GM12878 (cell line): ENCODE results near the gene ZDHHC17. TPM values are rescaled to one million over a fixed set of nuclear protein-coding genes. Genes with fewer than 3 reads are reported as not detected.

Source experiments
- ATAC-seq: fragments of 200-7000 bp; cut with Tn5 transposase; 3 replicates; pipeline ENCODE4 v1.9.1; 2020; ENCODE audit warnings: mild to moderate bottlenecking, moderate library complexity
- BruUV-seq: library from RNA; stranded (reverse); fragments of 400-500 nt; replicated peaks from 2 replicates; lab custom pipeline; 2021; lab: Mats Ljungman, UMichigan
- CTCF ChIA-PET: fragments of 300-600 bp; sonication (Branson Sonifier 250); formaldehyde crosslinking; extraction: SDS; loops from one replicate; lab custom pipeline; 2021; ENCODE audit warnings: inconsistent platforms; lab: Yijun Ruan, JAX
- POLR2A ChIA-PET: fragments of 350-600 bp; formaldehyde crosslinking; extraction: SDS; loops from one replicate; lab custom pipeline; 2021; ENCODE audit warnings: inconsistent platforms; lab: Charles Lee
- RAD21 ChIA-PET: fragments of 300-600 bp; sonication (Branson Sonifier 250); formaldehyde crosslinking; loops from one replicate; lab custom pipeline; 2023; ENCODE audit warnings: antibody characterized with exemption; ENCODE audit not compliant: unreplicated experiment; lab: Charles Lee
- SMC1A ChIA-PET: fragments of 300-600 bp; sonication (Branson Sonifier 250); formaldehyde crosslinking; loops from one replicate; lab custom pipeline; 2023; ENCODE audit not compliant: unreplicated experiment, uncharacterized antibody; lab: Charles Lee
- DNase-seq: peaks from one replicate; pipeline ENCODE4 v3.0.0-alpha.2; 2011; ENCODE audit warnings: low read depth, low spot score
- FAIRE-seq: peaks from 3 replicates; lab custom pipeline; 2011; peaks lifted over from hg19 to GRCh38; lab: Jason Lieb, UNC
- H2AFZ ChIP-seq: 2 replicates; pipeline ENCODE4 v1.6.0; 2011; ENCODE audit warnings: low read depth, low read length, control low read depth; ENCODE audit not compliant: control insufficient read depth
- H3K27ac ChIP-seq: 2 replicates; pipeline ENCODE4 v1.5.1; 2011; ENCODE audit warnings: control low read depth; ENCODE audit not compliant: control insufficient read depth, insufficient read depth
- H3K27me3 ChIP-seq, 2 experiments: replicated peaks in 1 of 2; 2 replicates each; pipeline versions ENCODE4 v1.6.0 to v1.6.1; 2011; ENCODE audit warnings: low read length in 1 of 2; ENCODE audit not compliant: control insufficient read depth in 2 of 2, insufficient read depth in 2 of 2
- H3K36me3 ChIP-seq, 2 experiments: 2 replicates each; pipeline ENCODE4 v1.5.1; 2011; ENCODE audit warnings: low read length in 1 of 2; ENCODE audit not compliant: control insufficient read depth in 2 of 2, insufficient read depth in 2 of 2
- H3K4me1 ChIP-seq: 2 replicates; pipeline ENCODE4 v1.6.1; 2011; ENCODE audit warnings: mild to moderate bottlenecking, low read length, moderate library complexity, mixed read lengths; ENCODE audit not compliant: control insufficient read depth, insufficient read depth
- H3K4me2 ChIP-seq: 2 replicates; pipeline ENCODE4 v1.6.0; 2011; ENCODE audit warnings: control low read depth; ENCODE audit not compliant: control insufficient read depth, insufficient read depth
- H3K4me3 ChIP-seq: fragments of 200-600 bp; sonication (generic); 2 replicates; pipeline ENCODE4 v1.5.1; 2016
- H3K79me2 ChIP-seq: 2 replicates; pipeline ENCODE4 v1.6.0; 2011; ENCODE audit warnings: low read length; ENCODE audit not compliant: control insufficient read depth, insufficient read depth
- H3K9ac ChIP-seq: 2 replicates; pipeline ENCODE4 v1.8.0; 2011; ENCODE audit warnings: low read length, control low read depth, mixed read lengths; ENCODE audit not compliant: control insufficient read depth, insufficient read depth
- H3K9me3 ChIP-seq: replicated peaks from 3 replicates; pipeline ENCODE4 v1.5.1; 2011; ENCODE audit warnings: mild to moderate bottlenecking, low read length; ENCODE audit not compliant: control insufficient read depth, insufficient read depth
- H4K20me1 ChIP-seq: 2 replicates; pipeline ENCODE4 v1.6.0; 2011; ENCODE audit not compliant: control insufficient read depth, insufficient read depth
- NFIC ChIP-seq: IDR thresholded peaks from 2 replicates; pipeline ENCODE4 v1.6.1; 2012; ENCODE audit warnings: low read depth, mild to moderate bottlenecking, inconsistent platforms, low read length, moderate library complexity
- NFYB ChIP-seq: IDR thresholded peaks from 2 replicates; pipeline ENCODE4 v1.6.1; 2011; ENCODE audit warnings: low read depth, mild to moderate bottlenecking, low read length, improper control_type of control experiment, moderate library complexity; ENCODE audit not compliant: insufficient read depth
- NRF1 ChIP-seq: conservative IDR thresholded peaks from 2 replicates; pipeline ENCODE4 v1.6.1; 2011; ENCODE audit warnings: mild to moderate bottlenecking, low read depth, low read length, improper control_type of control experiment
- SKIL ChIP-seq: fragments of 450-650 bp; IDR thresholded peaks from 2 replicates; pipeline ENCODE4 v1.6.1; 2017; ENCODE audit warnings: mild to moderate bottlenecking, low read depth, inconsistent platforms; ENCODE audit not compliant: poor library complexity, severe bottlenecking
- ZNF622 ChIP-seq: fragments of 450-650 bp; IDR thresholded peaks from 2 replicates; pipeline ENCODE4 v1.6.1; 2017; ENCODE audit warnings: mild to moderate bottlenecking, inconsistent platforms
- WGBS: methylation state at CpG from one replicate; pipeline ENCODE4 v1.1.6; 2016; ENCODE audit warnings: low lambda C conversion rate; ENCODE audit not compliant: insufficient replicate concordance, insufficient coverage; ENCODE audit errors: missing lambda C conversion rate; 5-methylcytosine and 5-hydroxymethylcytosine counted together
- in situ Hi-C: fragments of 300-500 bp; cut with MboI; formaldehyde crosslinking; loops from 9 replicates; pipeline ENCODE4 v1.14.3; 2018; ENCODE audit warnings: mixed read lengths
- intact Hi-C: fragments of 100-400 bp; cut with micrococcal nuclease; formaldehyde crosslinking; loops from one replicate; pipeline ENCODE4 v1.14.2; 2022; ENCODE audit not compliant: unreplicated experiment
- polyA plus RNA-seq, 11 experiments: library from polyadenylated mRNA; depleted of rRNA in 4 of 11; unstranded in 6 of 11; stranded (reverse) in 5 of 11; fragments of >200 nt; fragmentation: Nextera tagmentation in 4 of 11; fragmentation: Illumina TruSeq in 1 of 11; extraction: Ambion mirVana in 4 of 11; extraction: Trizol in 1 of 11; gene quantifications; 1 replicate in 1 of 11; 2 replicates in 10 of 11; pipeline versions ENCODE4 v1.2.1 to v1.2.3, GENCODE V29; 2011 to 2016; ENCODE audit warnings: inconsistent platforms in 2 of 11, missing spikeins in 2 of 11, low read depth in 1 of 11
- total RNA-seq, 4 experiments: library from RNA; depleted of rRNA in 3 of 4; stranded (reverse); fragments of >200 nt in 3 of 4; fragmentation: Illumina TruSeq in 1 of 4; extraction: Trizol in 1 of 4; gene quantifications; 2 replicates each; pipeline versions ENCODE4 v1.2.1 to v1.2.3, GENCODE V29; 2013 to 2021
- TF ChIP-seq, protein P1 (sequence below): fragments of 450-650 bp; IDR thresholded peaks from 2 replicates; pipeline ENCODE4 v1.6.1; 2017; ENCODE audit warnings: antibody characterized with exemption, mild to moderate bottlenecking, moderate library complexity
- TF ChIP-seq, protein P2 (sequence below): fragments of 450-650 bp; formaldehyde crosslinking; IDR thresholded peaks from 2 replicates; pipeline ENCODE4 v1.4.0; 2022; ENCODE audit warnings: mild to moderate bottlenecking, moderate library complexity

The ZDHHC17 gene
- total and polyA plus RNA-seq, 10 of the 15 experiments (the other 5 are each of a cell fraction or from before 2014, with no cell fraction given): 4.3 to 50.0 (median 19.3) TPM

- TF ChIP-seq NFYB: no peak
These were observed 132.4 kb downstream of the ZDHHC17 start (continued) for GRCh38 chr12:76896274-76896673.

DNA sequence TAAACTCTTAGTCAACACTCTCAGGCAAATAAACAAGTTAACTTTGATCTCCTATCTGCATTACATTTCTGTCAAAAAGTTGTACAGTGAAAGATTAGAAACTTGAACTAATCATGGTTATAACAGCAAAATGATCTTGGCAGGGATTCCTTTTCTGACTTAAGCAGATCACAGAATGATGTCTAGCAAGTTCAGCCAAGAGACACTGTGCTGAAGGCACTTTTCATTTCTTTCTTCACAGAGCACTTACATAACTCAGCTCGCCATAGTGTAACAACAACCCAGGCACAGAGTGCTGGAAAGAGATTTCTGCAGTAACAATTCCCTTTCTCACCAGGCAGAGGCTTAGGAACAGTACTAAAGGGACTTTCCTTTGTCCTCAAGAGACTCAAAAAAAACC is 134.5 kb downstream of the ZDHHC17 start:
- CTCF ChIA-PET: no interaction called here
- H2AFZ ChIP-seq: no peak overlapping the region
- WGBS: 9% methylated on average over 1 of the region's 1 CpG
- no peaks in the 10 kb centered on the region for H3K4me1 ChIP-seq
- in situ Hi-C loops: no loop called here
- no peak overlapping the region for H3K4me2 ChIP-seq
- RAD21 ChIA-PET: no interaction called here
- no peak overlapping the region for H3K9ac ChIP-seq
- ATAC-seq (no peak), DNase-seq (no peak), FAIRE-seq (peak; percentile 18)
- no TSS peak for BruUV-seq
- H3K4me3 ChIP-seq: no peak overlapping the region
- no peaks in the 10 kb centered on the region for H3K79me2 ChIP-seq
- no peak overlapping the region for H3K27ac ChIP-seq
- POLR2A ChIA-PET: no interaction called here
- intact Hi-C loops: no loop called here
- H3K27me3 ChIP-seq: no peaks in the 10 kb centered on the region
- H3K9me3 ChIP-seq: no peaks in the 10 kb centered on the region
- no peaks in the 10 kb centered on the region for H4K20me1 ChIP-seq
- H3K36me3 ChIP-seq: no peaks in the 10 kb centered on the region
- SMC1A ChIA-PET: no interaction called here
- no peak for TF ChIP-seq NFYB
- TF ChIP-seq, protein P1, sequence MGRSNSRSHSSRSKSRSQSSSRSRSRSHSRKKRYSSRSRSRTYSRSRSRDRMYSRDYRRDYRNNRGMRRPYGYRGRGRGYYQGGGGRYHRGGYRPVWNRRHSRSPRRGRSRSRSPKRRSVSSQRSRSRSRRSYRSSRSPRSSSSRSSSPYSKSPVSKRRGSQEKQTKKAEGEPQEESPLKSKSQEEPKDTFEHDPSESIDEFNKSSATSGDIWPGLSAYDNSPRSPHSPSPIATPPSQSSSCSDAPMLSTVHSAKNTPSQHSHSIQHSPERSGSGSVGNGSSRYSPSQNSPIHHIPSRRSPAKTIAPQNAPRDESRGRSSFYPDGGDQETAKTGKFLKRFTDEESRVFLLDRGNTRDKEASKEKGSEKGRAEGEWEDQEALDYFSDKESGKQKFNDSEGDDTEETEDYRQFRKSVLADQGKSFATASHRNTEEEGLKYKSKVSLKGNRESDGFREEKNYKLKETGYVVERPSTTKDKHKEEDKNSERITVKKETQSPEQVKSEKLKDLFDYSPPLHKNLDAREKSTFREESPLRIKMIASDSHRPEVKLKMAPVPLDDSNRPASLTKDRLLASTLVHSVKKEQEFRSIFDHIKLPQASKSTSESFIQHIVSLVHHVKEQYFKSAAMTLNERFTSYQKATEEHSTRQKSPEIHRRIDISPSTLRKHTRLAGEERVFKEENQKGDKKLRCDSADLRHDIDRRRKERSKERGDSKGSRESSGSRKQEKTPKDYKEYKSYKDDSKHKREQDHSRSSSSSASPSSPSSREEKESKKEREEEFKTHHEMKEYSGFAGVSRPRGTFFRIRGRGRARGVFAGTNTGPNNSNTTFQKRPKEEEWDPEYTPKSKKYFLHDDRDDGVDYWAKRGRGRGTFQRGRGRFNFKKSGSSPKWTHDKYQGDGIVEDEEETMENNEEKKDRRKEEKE: no peak
- no peak for TF ChIP-seq NFIC
- TF ChIP-seq NRF1: no peak
- TF ChIP-seq, protein P2, sequence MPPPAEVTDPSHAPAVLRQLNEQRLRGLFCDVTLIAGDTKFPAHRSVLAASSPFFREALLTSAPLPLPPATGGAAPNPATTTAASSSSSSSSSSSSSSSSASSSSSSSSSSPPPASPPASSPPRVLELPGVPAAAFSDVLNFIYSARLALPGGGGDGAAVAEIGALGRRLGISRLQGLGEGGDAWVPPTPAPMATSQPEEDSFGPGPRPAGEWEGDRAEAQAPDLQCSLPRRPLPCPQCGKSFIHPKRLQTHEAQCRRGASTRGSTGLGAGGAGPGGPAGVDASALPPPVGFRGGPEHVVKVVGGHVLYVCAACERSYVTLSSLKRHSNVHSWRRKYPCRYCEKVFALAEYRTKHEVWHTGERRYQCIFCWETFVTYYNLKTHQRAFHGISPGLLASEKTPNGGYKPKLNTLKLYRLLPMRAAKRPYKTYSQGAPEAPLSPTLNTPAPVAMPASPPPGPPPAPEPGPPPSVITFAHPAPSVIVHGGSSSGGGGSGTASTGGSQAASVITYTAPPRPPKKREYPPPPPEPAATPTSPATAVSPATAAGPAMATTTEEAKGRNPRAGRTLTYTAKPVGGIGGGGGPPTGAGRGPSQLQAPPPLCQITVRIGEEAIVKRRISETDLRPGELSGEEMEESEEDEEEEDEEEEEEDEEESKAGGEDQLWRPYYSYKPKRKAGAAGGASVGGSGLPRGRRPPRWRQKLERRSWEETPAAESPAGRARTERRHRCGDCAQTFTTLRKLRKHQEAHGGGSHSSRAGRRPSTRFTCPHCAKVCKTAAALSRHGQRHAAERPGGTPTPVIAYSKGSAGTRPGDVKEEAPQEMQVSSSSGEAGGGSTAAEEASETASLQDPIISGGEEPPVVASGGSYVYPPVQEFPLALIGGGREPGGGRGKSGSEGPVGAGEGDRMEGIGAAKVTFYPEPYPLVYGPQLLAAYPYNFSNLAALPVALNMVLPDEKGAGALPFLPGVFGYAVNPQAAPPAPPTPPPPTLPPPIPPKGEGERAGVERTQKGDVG (CRISPR knock-in tag): no peak
- TF ChIP-seq ZNF622: no peak
- no peak for TF ChIP-seq SKIL
